Measurements from ENCODE around the gene ORMDL1.

- no peak for TF ChIP-seq POLR2A (IDR thresholded peaks at IDR 0.05; ENCODE audit: low read depth, low read length)
- TF ChIP-seq RAD21 (IDR thresholded peaks at IDR 0.05; ENCODE audit: low read length) = no peak
- TF ChIP-seq BHLHE40 (IDR thresholded peaks at IDR 0.05; ENCODE audit: low read depth, low read length) = no peak
- TF ChIP-seq CTCF (conservative IDR thresholded peaks at IDR 0.05; ENCODE audit: low read depth, low read length) = no peak
Measured at GRCh38 chr2:189829102-189829833, 45.1 kb upstream of the ORMDL1 start.

All from IMR-90 (cell line).